ENCODE data around the gene IZUMO3.

DNA sequence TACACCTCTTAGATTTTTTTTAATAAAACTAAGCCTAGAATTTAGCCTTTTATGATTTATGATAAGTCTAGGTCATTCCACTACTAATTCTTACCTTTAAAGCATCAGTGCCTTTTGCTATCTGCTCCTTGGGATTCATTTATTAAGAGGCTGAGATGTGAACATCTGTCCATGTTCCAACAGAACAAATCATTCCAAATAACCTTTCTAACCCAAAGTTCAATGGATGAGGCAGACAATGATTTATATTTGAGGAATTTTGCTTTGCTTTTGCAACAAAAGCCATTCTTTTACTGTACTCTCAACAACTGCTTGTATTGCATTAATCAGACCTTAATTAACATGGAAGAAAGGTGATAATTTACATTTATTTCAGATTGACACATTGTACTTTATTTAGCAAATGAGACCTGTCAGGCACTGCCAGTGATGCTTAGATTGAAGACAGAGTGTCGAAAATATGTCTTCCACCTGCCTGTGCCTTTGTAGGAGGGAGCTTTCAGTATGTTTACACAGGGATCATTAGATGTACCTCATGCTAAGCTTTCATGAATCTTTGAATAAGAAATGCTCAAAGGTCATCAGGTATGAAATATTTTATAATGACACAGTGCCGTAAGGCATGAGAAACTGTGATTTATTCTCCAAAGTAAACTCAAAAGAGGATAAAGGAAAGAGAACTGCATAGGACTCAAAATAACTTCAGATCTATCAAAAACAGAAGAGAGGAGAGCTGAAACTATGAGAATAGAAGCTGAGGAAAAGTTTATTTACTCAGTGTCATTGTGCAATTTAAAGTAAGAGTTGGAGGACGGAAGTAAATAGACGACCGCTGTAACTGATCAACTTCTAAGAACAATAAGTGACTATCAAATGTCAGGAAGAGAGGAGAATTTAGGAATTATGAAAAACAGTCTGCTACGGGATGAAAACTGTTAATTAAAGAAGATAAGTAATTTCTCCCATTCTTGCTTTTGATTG lies 36.7 kb upstream of the IZUMO3 start:
- TF ChIP-seq CTCF (conservative IDR thresholded peaks at IDR 0.05): no peak
- TF ChIP-seq ZFX (IDR thresholded peaks at IDR 0.05): no peak
